Transverse colon (tissue), 4 donors: ENCODE data around the gene EBNA1BP2. TPM values are rescaled to one million over a fixed set of nuclear protein-coding genes. Genes with fewer than 3 reads are reported as not detected.

ENCODE experiments used
- DNase-seq: peaks from one replicate; pipeline ENCODE4 v3.0.0-alpha.2; 2019
- H3K27ac ChIP-seq, 4 donors: fragments of 200-600 bp; sonication (generic); 2 replicates each; pipeline ENCODE4 v1.5.1; 2016 to 2018; ENCODE audit warnings: inconsistent platforms in 4 of 4
- H3K27me3 ChIP-seq: fragments of 200-600 bp; sonication (generic); 2 replicates; pipeline ENCODE4 v1.5.1; 2017; ENCODE audit warnings: inconsistent platforms
- H3K36me3 ChIP-seq, 4 donors: fragments of 200-600 bp; sonication (generic); 2 replicates each; pipeline ENCODE4 v1.5.1; 2017 to 2019; ENCODE audit warnings: inconsistent platforms in 4 of 4
- H3K4me1 ChIP-seq, 4 donors: fragments of 200-600 bp; sonication (generic); 2 replicates each; pipeline ENCODE4 v1.5.1; 2017 to 2020; ENCODE audit warnings: inconsistent platforms in 4 of 4
- H3K4me3 ChIP-seq, 4 donors: fragments of 200-600 bp; sonication (generic); 1 replicate in 1 of 4; 2 replicates in 3 of 4; pipeline versions ENCODE4 v1.5.1 to v1.6.1; 2017 to 2019; ENCODE audit warnings: inconsistent platforms in 4 of 4
- H3K9me3 ChIP-seq, 2 donors: fragments of 200-600 bp; sonication (generic); 2 replicates each; pipeline ENCODE4 v1.5.1; 2017 to 2019; ENCODE audit warnings: inconsistent platforms in 2 of 2
- EP300 ChIP-seq: sonication (generic); formaldehyde crosslinking; IDR thresholded peaks from one replicate; pipeline ENCODE4 v1.6.1; 2017; ENCODE audit warnings: antibody characterized with exemption, low read depth
- POLR2A ChIP-seq: fragments of 450-650 bp; IDR thresholded peaks from one replicate; pipeline ENCODE4 v1.6.1; 2016; ENCODE audit warnings: antibody characterized with exemption, mild to moderate bottlenecking, moderate library complexity
- POLR2AphosphoS5 ChIP-seq, 3 donors: sonication (generic); formaldehyde crosslinking; IDR thresholded peaks; one replicate each; pipeline ENCODE4 v1.6.1; 2016; ENCODE audit warnings: antibody characterized with exemption in 3 of 3
- WGBS, 2 donors: methylation state at CpG; one replicate each; pipeline ENCODE4 v1.1.5; 2018; ENCODE audit warnings: low coverage in 1 of 2; 5-methylcytosine and 5-hydroxymethylcytosine counted together
- in situ Hi-C, 4 donors: fragments of 200-750 bp; cut with MboI; loops; one replicate each; pipeline versions ENCODE4 v1.15.0 to v1.15.1; 2017; ENCODE audit warnings: low sequenced_read_pairs in 3 of 4, low pct_ligation_motif_present in 1 of 4, low pct_unique_long_range_greater_than_20kb in 1 of 4
- intact Hi-C: fragments of 100-400 bp; cut with DNase I; formaldehyde crosslinking; loops from one replicate; pipeline ENCODE4 v1.15.1; 2023; ENCODE audit warnings: low total_unique reads
- total RNA-seq, 4 donors: library from RNA; depleted of rRNA; stranded (reverse); fragments of >200 nt; gene quantifications; one replicate each; pipeline ENCODE4 v1.1.0, GENCODE V29; 2016
- TF ChIP-seq, protein P1 (sequence below), 5 experiments: fragments of 200-600 bp in 3 of 5; fragments of 450-650 bp in 2 of 5; sonication (generic) in 3 of 5; IDR thresholded peaks; 1 replicate in 2 of 5; 2 replicates in 3 of 5; pipeline ENCODE4 v1.5.1; 2016 to 2017; ENCODE audit warnings: antibody characterized with exemption in 5 of 5, inconsistent platforms in 3 of 5, mild to moderate bottlenecking in 2 of 5, moderate library complexity in 1 of 5

The EBNA1BP2 gene
- total RNA-seq, 4 donors from 2014 or later = 12.5 to 35.5 (median 30.1) TPM

DNA sequence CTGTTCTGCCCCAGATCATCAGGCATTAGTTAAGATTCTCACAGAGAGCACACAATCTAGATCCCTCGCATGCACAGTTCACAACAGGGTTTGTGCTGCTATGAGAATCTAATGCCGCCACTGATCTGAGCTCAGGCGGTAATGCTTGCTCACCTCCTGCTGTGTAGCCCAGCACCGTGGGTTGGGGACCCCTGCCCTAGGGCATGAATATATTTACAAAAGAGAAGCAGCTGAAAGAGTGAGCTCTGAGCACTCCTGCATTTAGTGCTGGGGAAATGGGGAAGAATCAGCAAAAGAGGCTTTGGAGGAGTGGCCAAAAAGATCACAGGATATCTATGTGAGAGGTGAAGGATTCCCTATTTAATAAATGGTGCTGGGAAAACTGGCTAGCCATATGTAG is 5.6 kb upstream of the EBNA1BP2 start:
- DNase-seq = no peak
- in situ Hi-C loops (no loop called here), intact Hi-C loops (no loop called here)
- Histone ChIP-seq H3K36me3 (no peaks in the 10 kb centered on the region), H3K27ac (no peak overlapping the region), H3K9me3 (no peaks in the 10 kb centered on the region), H3K4me1 (peaks cover 0 to 3% (median 1%) of the 10 kb centered on the region in 4 donors), H3K4me3 (no peak overlapping the region), H3K27me3 (peaks cover 25% of the 10 kb centered on the region)
- no peak for TF ChIP-seq EP300
- no peak for TF ChIP-seq POLR2AphosphoS5 (IDR thresholded peaks at IDR 0.05)
- TF ChIP-seq, protein P1, sequence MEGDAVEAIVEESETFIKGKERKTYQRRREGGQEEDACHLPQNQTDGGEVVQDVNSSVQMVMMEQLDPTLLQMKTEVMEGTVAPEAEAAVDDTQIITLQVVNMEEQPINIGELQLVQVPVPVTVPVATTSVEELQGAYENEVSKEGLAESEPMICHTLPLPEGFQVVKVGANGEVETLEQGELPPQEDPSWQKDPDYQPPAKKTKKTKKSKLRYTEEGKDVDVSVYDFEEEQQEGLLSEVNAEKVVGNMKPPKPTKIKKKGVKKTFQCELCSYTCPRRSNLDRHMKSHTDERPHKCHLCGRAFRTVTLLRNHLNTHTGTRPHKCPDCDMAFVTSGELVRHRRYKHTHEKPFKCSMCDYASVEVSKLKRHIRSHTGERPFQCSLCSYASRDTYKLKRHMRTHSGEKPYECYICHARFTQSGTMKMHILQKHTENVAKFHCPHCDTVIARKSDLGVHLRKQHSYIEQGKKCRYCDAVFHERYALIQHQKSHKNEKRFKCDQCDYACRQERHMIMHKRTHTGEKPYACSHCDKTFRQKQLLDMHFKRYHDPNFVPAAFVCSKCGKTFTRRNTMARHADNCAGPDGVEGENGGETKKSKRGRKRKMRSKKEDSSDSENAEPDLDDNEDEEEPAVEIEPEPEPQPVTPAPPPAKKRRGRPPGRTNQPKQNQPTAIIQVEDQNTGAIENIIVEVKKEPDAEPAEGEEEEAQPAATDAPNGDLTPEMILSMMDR (IDR thresholded peaks at IDR 0.05) = no peak
- TF ChIP-seq POLR2A = no peak
- 81% methylated on average over 4 of the region's 4 CpGs; no CpG with 5 or more reads in 1 of the 2 donors for WGBS, 2 donors

DNA sequence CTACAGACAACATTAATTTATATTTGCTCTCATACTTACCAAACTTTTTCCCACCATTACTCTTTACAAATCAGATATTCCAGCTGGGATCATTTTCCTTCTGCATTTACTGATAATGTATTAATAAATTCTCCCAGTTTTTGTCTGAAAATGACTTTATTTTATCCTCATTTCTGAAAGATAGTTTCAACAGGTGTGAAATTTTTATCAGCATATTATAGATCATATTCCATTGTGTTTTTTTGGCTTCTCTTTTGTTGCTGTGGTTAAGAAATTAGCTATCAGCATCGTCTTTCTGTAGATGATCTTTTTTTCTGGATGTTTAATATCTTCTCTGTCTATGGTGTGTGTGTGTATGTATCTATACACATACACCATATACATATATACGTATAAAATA is 2.8 kb upstream of the EBNA1BP2 start:
- H3K36me3 ChIP-seq = no peaks in the 10 kb centered on the region
- H3K4me3 ChIP-seq = no peak overlapping the region
- TF ChIP-seq EP300 = no peak
- TF ChIP-seq POLR2AphosphoS5 (IDR thresholded peaks at IDR 0.05) = no peak
- TF ChIP-seq, protein P1 (IDR thresholded peaks at IDR 0.05) = no peak
- TF ChIP-seq POLR2A = no peak
- peaks cover 0 to 12% (median 9%) of the 10 kb centered on the region in 4 donors for H3K4me1 ChIP-seq
- peaks cover 25% of the 10 kb centered on the region for H3K27me3 ChIP-seq
- no peak for DNase-seq
- 77% methylated on average over 2 of the region's 2 CpGs for WGBS, 2 donors
- in situ Hi-C loops = no loop called here
- H3K9me3 ChIP-seq = no peaks in the 10 kb centered on the region
- H3K27ac ChIP-seq = no peak overlapping the region
- intact Hi-C loops = no loop called here

DNA sequence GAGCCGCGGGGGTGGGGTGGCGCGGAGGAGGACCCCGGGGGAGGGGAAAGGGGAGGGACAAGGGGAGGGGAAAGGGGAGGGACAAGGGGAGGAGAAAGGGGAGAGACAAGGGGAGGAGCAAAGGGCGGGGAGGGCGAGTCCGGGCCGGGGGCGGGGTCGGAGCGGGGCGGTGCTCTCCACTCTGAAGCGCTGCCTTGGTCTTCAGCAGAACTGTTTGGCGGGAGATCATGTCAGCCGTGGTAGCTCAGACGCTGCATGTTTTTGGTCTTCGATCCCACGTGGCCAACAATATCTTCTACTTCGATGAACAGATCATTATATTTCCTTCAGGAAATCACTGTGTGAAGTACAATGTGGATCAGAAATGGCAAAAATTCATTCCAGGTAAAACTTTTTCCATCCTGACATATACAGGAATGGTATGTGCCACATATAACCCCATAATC is 460 bp upstream of the EBNA1BP2 start:
- DNase-seq = peak; percentile 90
- peaks cover 0 to 12% (median 9%) of the 10 kb centered on the region in 4 donors for H3K4me1 ChIP-seq
- H3K36me3 ChIP-seq = peaks cover 0 to 16% (median 1%) of the 10 kb centered on the region in 4 donors
- no peaks in the 10 kb centered on the region for H3K9me3 ChIP-seq
- 3 to 6% methylated on average over 3 to 18 of the region's 20 CpGs for WGBS, 2 donors
- peak overlapping the region; percentile 64 to 81 (median 72) for H3K4me3 ChIP-seq
- H3K27me3 ChIP-seq = peaks cover 21% of the 10 kb centered on the region
- in situ Hi-C loops = no loop called here
- intact Hi-C loops = no loop called here
- peak overlapping the region; percentile 39 to 80 (median 61) for H3K27ac ChIP-seq
- TF ChIP-seq EP300 (no peak), POLR2AphosphoS5 (IDR thresholded peaks at IDR 0.05) (peak in 2 of 3 donors; percentile 9 to 32), POLR2A (no peak)

DNA sequence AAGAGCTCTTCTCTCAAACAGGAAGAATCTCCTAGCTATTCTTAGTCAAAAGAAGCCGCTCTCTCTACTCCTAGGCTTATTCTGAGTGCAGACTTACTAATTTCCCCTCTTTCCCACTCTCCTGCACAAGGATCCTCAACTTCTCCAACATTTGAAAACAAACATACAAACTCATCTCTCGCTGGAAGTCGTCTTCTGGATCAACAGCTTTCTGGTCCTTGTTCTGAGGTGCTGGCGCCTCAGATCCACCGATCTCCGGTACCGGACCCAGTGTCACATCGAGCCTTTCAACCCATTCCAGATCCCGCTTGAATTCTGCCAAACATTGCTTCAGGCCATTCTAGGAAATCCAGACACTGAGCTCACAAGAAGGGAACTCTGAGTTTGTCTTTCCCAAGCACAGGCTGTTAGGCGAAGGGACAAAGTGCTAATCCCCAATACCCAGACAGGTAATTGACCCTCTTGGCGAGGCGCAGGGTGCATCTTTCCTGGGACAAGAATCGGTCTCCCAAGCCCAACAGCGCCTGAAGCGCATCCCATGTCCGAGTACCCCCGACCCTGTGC is 696 bp downstream of the EBNA1BP2 start:
- Histone ChIP-seq H3K36me3 (peaks cover 0 to 26% (median 6%) of the 10 kb centered on the region in 4 donors), H3K27ac (peak overlapping the region; percentile 39 to 80 (median 61)), H3K4me3 (peak overlapping the region; percentile 64 to 81 (median 72)), H3K27me3 (peaks cover 14% of the 10 kb centered on the region), H3K9me3 (no peaks in the 10 kb centered on the region), H3K4me1 (peaks cover 0 to 12% (median 9%) of the 10 kb centered on the region in 4 donors)
- WGBS, 2 donors = 20 to 25% methylated on average over 4 to 17 of the region's 17 CpGs
- no peak for DNase-seq
- in situ Hi-C loops (no loop called here), intact Hi-C loops (no loop called here)
- TF ChIP-seq, protein P1 (IDR thresholded peaks at IDR 0.05) = no peak
- TF ChIP-seq POLR2A (no peak), EP300 (no peak)
